Nucleus accumbens (tissue), 56 donors: ENCODE measurements around the gene KCNK5.

Experiments
- DNase-seq, 56 donors: peaks; one replicate each; lab custom pipeline; 2025; lab: John Stamatoyannopoulos, UW

KCNK5 gene

GRCh38 chr6:39181826-39182225 lies 47.4 kb downstream of the KCNK5 start:
- no peak for DNase-seq

- DNase-seq, result no peak
Measured at GRCh38 chr6:39181333-39181732, 47.9 kb downstream of the KCNK5 start.

GRCh38 chr6:39178804-39179203 lies 50.5 kb downstream of the KCNK5 start:
- no peak for DNase-seq

- no peak for DNase-seq
Measured at GRCh38 chr6:39178235-39178634, 51.0 kb downstream of the KCNK5 start.

- DNase-seq, result no peak
Measured at GRCh38 chr6:39177130-39177529, 52.1 kb downstream of the KCNK5 start.

- DNase-seq, result no peak
Measured at GRCh38 chr6:39173270-39173669, 56.0 kb downstream of the KCNK5 start.

- DNase-seq, result no peak
Measured at GRCh38 chr6:39172377-39172757, 56.9 kb downstream of the KCNK5 start.

GRCh38 chr6:39171489-39172376 lies 57.5 kb downstream of the KCNK5 start:
- no peak for DNase-seq

- no peak for DNase-seq
Measured at GRCh38 chr6:39170860-39171259, 58.4 kb downstream of the KCNK5 start.

- DNase-seq, result no peak
Measured at GRCh38 chr6:39170389-39170788, 58.9 kb downstream of the KCNK5 start.

- no peak for DNase-seq
Measured at GRCh38 chr6:39169448-39170344, 59.6 kb downstream of the KCNK5 start.

- no peak for DNase-seq
Measured at GRCh38 chr6:39167866-39168625, 61.2 kb downstream of the KCNK5 start.

GRCh38 chr6:39167321-39167720 lies 62.0 kb downstream of the KCNK5 start:
- DNase-seq, result no peak

- DNase-seq, result no peak
Measured at GRCh38 chr6:39166912-39167290, 62.4 kb downstream of the KCNK5 start.

GRCh38 chr6:39166189-39166911 lies 62.9 kb downstream of the KCNK5 start:
- DNase-seq, result peak in 50 of 56 donors; percentile 2 to 83 (median 34)

GRCh38 chr6:39157511-39157910 lies 71.8 kb downstream of the KCNK5 start:
- DNase-seq, result no peak

GRCh38 chr6:39156801-39157200 lies 72.5 kb downstream of the KCNK5 start:
- DNase-seq, result no peak

GRCh38 chr6:39154705-39155104 lies 74.6 kb downstream of the KCNK5 start:
- no peak for DNase-seq

GRCh38 chr6:39153766-39154397 lies 75.4 kb downstream of the KCNK5 start:
- no peak for DNase-seq

- no peak for DNase-seq
Measured at GRCh38 chr6:39152262-39152661, 77.0 kb downstream of the KCNK5 start.
